SIG-M5 treated with dmso at 0.1 percent for 504 hours (cell line): ENCODE measurements around the gene UBL4A.
"Not testable (repeated sequence)": the region's sequence is repeated elsewhere in the genome, so short reads cannot be mapped to it uniquely, and the experiment has no call there.

Source experiments
- DNase-seq: peaks from one replicate; lab custom pipeline; 2025; ENCODE audit not compliant: unreplicated experiment; lab: John Stamatoyannopoulos, UW

UBL4A gene

GRCh38 chrX:154509455-154509854, 23.0 kb upstream of the UBL4A start:
- DNase-seq = no peak

- no peak for DNase-seq
Observed at GRCh38 chrX:154508384-154508745, 21.9 kb upstream of the UBL4A start.

- DNase-seq = no peak
Observed at GRCh38 chrX:154507673-154508383, 21.4 kb upstream of the UBL4A start.

- no peak for DNase-seq
Observed at GRCh38 chrX:154506483-154507332, 20.3 kb upstream of the UBL4A start.

GRCh38 chrX:154505734-154506133, 19.3 kb upstream of the UBL4A start:
- DNase-seq = no peak

- no peak for DNase-seq
Observed at GRCh38 chrX:154502989-154503388, 16.6 kb upstream of the UBL4A start.

- DNase-seq = no peak
Observed at GRCh38 chrX:154502098-154502497, 15.7 kb upstream of the UBL4A start.

GRCh38 chrX:154501423-154501822, 15.0 kb upstream of the UBL4A start:
- DNase-seq = not testable (repeated sequence)

- DNase-seq = not testable (repeated sequence)
Observed at GRCh38 chrX:154496591-154497137, 10.2 kb upstream of the UBL4A start.

GRCh38 chrX:154495472-154495922, 9.1 kb upstream of the UBL4A start:
- DNase-seq = no peak

- DNase-seq = no peak
Observed at GRCh38 chrX:154494715-154495114, 8.3 kb upstream of the UBL4A start.

GRCh38 chrX:154490414-154491083, 4.1 kb upstream of the UBL4A start, which contains the start of gene SLC10A3:
Gene SLC10A3, minus strand, starts transcription at chrX:154490629. Its CDS starts 1,689 bp downstream, at chrX:154488940.
- peak; percentile 83 for DNase-seq

- no peak for DNase-seq
Observed at GRCh38 chrX:154490021-154490413, 3.6 kb upstream of the UBL4A start.

- DNase-seq = no peak
Observed at GRCh38 chrX:154489182-154489581, 2.8 kb upstream of the UBL4A start.

GRCh38 chrX:154488336-154489075, 2.1 kb upstream of the UBL4A start:
- DNase-seq = no peak

- DNase-seq = no peak
Observed at GRCh38 chrX:154487518-154488290, 1.3 kb upstream of the UBL4A start.

GRCh38 chrX:154486052-154486395, 391 bp downstream of the UBL4A start:
- DNase-seq = no peak

- no peak for DNase-seq
Observed at GRCh38 chrX:154485150-154486051, 1.0 kb downstream of the UBL4A start.
